ENCODE results near the gene ADH1B. TPM values are rescaled to one million over a fixed set of nuclear protein-coding genes. Genes with fewer than 3 reads are reported as not detected.

Gene ADH1B
- total and polyA plus RNA-seq, 2 of the 4 experiments (the other 2 are of a cell fraction): 0.36 to 0.46 TPM

- no peak overlapping the region for H2AFZ ChIP-seq (replicated peaks; ENCODE audit: low read length, poor library complexity)
- no peak overlapping the region for H3K23ac ChIP-seq (ENCODE audit: low read depth, low read length)
- no peaks in the 10 kb centered on the region for H3K9me3 ChIP-seq (ENCODE audit: control insufficient read depth, insufficient read depth, low read length)
- no peak for DNase-seq
- POLR2A ChIA-PET (ENCODE audit: unreplicated experiment): no interaction called here
- no peak overlapping the region for H3K9ac ChIP-seq (ENCODE audit: low read depth, low read length)
- H3K27me3 ChIP-seq (ENCODE audit: control insufficient read depth, insufficient read depth, low read length): no peaks in the 10 kb centered on the region
- CTCF ChIA-PET: no interaction called here
- H3K79me1 ChIP-seq (ENCODE audit: low read depth in 1 of 2, low read length in 2 of 2): no peaks in the 10 kb centered on the region
- H2AK9ac ChIP-seq (replicated peaks; ENCODE audit: low read depth, low read length, poor library complexity): no peak overlapping the region
- no peak overlapping the region for H3K14ac ChIP-seq (replicated peaks; ENCODE audit: low read depth, low read length)
- no peaks in the 10 kb centered on the region for H4K20me1 ChIP-seq (ENCODE audit: insufficient read depth, low read length)
- no peak overlapping the region for H3K4me2 ChIP-seq (ENCODE audit: low read depth, low read length)
- no peaks in the 10 kb centered on the region for H3K36me3 ChIP-seq (ENCODE audit: control insufficient read depth, insufficient read depth, low read length)
- no peaks in the 10 kb centered on the region for H3K4me1 ChIP-seq (ENCODE audit: control insufficient read depth, insufficient read depth, low read length)
- H3K27ac ChIP-seq (ENCODE audit: insufficient read depth, low read length): no peak overlapping the region
- H3K4me3 ChIP-seq (ENCODE audit: insufficient read depth, low read depth, low read length): no peak overlapping the region
- no peak overlapping the region for H4K5ac ChIP-seq (ENCODE audit: low read depth, low read length)
- H2AK5ac ChIP-seq (ENCODE audit: low read depth, low read length): no peak overlapping the region
- no peak overlapping the region for H3K18ac ChIP-seq (ENCODE audit: low read depth, low read length)
- 100% methylated on average over 1 of the region's 5 CpGs; no CpG with 5 or more reads in 1 of the 2 experiments for WGBS, 2 experiments (ENCODE audit: extremely low coverage in 2 of 2, insufficient read length in 1 of 2)
- no peak overlapping the region for H3K56ac ChIP-seq (ENCODE audit: extremely low read depth, insufficient read depth, low read length)
- no peak for TF ChIP-seq POLR2A (IDR thresholded peaks at IDR 0.05; ENCODE audit: low read depth, low read length)
- TF ChIP-seq CHD1 (IDR thresholded peaks at IDR 0.05; ENCODE audit: low read depth, low read length): no peak
- TF ChIP-seq NFE2L2 (IDR thresholded peaks at IDR 0.05; ENCODE audit: low read depth, low read length): no peak
- no peak for TF ChIP-seq MAZ (IDR thresholded peaks at IDR 0.05; ENCODE audit: borderline replicate concordance, low read depth, low read length)
- TF ChIP-seq MXI1 (IDR thresholded peaks at IDR 0.05; ENCODE audit: borderline replicate concordance, low read depth, low read length): no peak
- TF ChIP-seq SMC3 (IDR thresholded peaks at IDR 0.05; ENCODE audit: low read depth, low read length): no peak
- TF ChIP-seq RAD21 (IDR thresholded peaks at IDR 0.05; ENCODE audit: low read length): no peak
- no peak for TF ChIP-seq MAFK (IDR thresholded peaks at IDR 0.05; ENCODE audit: low read depth, low read length)
- no peak for TF ChIP-seq RCOR1 (IDR thresholded peaks at IDR 0.05; ENCODE audit: insufficient replicate concordance, low read length)
- TF ChIP-seq ELK1 (IDR thresholded peaks at IDR 0.05; ENCODE audit: borderline replicate concordance, low read depth, low read length): no peak
- no peak for TF ChIP-seq CTCF (conservative IDR thresholded peaks at IDR 0.05; ENCODE audit: low read depth, low read length)
- no peak for TF ChIP-seq CEBPB (IDR thresholded peaks at IDR 0.05; ENCODE audit: low read depth, low read length)
- no peak for TF ChIP-seq USF2 (IDR thresholded peaks at IDR 0.05; ENCODE audit: low read depth, low read length)
- TF ChIP-seq RFX5 (IDR thresholded peaks at IDR 0.05; ENCODE audit: low read depth, low read length): no peak
- TF ChIP-seq FOS (IDR thresholded peaks at IDR 0.05; ENCODE audit: low read depth, low read length): no peak
- no peak for TF ChIP-seq BHLHE40 (IDR thresholded peaks at IDR 0.05; ENCODE audit: low read depth, low read length)
- no peak overlapping the region for H2BK120ac ChIP-seq (ENCODE audit: low read depth, low read length)
- dilution Hi-C loops (cut with HindIII; ENCODE audit: low sequenced_read_pairs, unreplicated experiment) (no loop called here), intact Hi-C loops (cut with micrococcal nuclease) (no loop called here), in situ Hi-C loops (cut with MboI; ENCODE audit: low sequenced_read_pairs) (no loop called here)
- no peak overlapping the region for H2BK15ac ChIP-seq (ENCODE audit: low read depth, low read length)
- no peak overlapping the region for H2BK5ac ChIP-seq (ENCODE audit: low read depth, low read length, poor library complexity, severe bottlenecking)
- H4K8ac ChIP-seq (ENCODE audit: low read depth in 2 of 2, low read length in 2 of 2): no peak overlapping the region
- H4K91ac ChIP-seq (ENCODE audit: insufficient read depth, low read depth, low read length): no peak overlapping the region
- H3K4ac ChIP-seq (ENCODE audit: low read depth, low read length): no peak overlapping the region
- no TSS peak for BruUV-seq (replicated peaks)
- no peak overlapping the region for H2BK20ac ChIP-seq (ENCODE audit: low read depth, low read length)
- no peak for ATAC-seq (ENCODE audit: low read depth)
- H3K9me1 ChIP-seq (ENCODE audit: insufficient read depth, low read length): no peaks in the 10 kb centered on the region
These were observed 39.9 kb downstream of the ADH1B start for GRCh38 chr4:99281261-99281660.
